Right lobe of liver (tissue), 4 donors: ENCODE measurements around the gene CACNG4.

Source experiments
- CTCF ChIP-seq, 4 donors: fragments of 200-600 bp in 3 of 4; fragments of 450-650 bp in 1 of 4; IDR thresholded peaks; one replicate each; pipeline versions ENCODE4 v1.5.1 to v1.8.0; 2016 to 2022; ENCODE audit warnings: antibody characterized with exemption in 4 of 4, mild to moderate bottlenecking in 2 of 4
- POLR2A ChIP-seq: fragments of 450-650 bp; IDR thresholded peaks from one replicate; pipeline ENCODE4 v1.6.1; 2017; ENCODE audit warnings: antibody characterized with exemption, mild to moderate bottlenecking
- donor health status: DM: no; HTN: no; CAD: no.
- donor health status: DM: no; HTN: no; CAD: no.
- donor health status: DM: no; HTN: yes; CAD: no.

GRCh38 chr17:67072885-67073284 is 108.4 kb downstream of the CACNG4 start:
- TF ChIP-seq CTCF (IDR thresholded peaks at IDR 0.05) (no peak), POLR2A (no peak)
